ENCODE measurements around the gene SORBS1. TPM values are rescaled to one million over a fixed set of nuclear protein-coding genes. Genes with fewer than 3 reads are reported as not detected.
A peak's percentile ranks its signal among the peaks of the same experiment; 100 is the strongest.

The SORBS1 gene
- total RNA-seq, 2 donors from 2014 or later = 16.7 to 17.9 TPM

GRCh38 chr10:95500097-95500496 is 61.1 kb downstream of the SORBS1 start:
- WGBS, 2 experiments (ENCODE audit: insufficient coverage in 1 of 2, insufficient read length in 1 of 2) = 56 to 68% methylated on average over 4 of the region's 4 CpGs
- Mint-ChIP-seq H3K27me3 (ENCODE audit: insufficient read depth) (no peaks in the 10 kb centered on the region), H3K27ac (no peak overlapping the region), H3K4me3 (no peak overlapping the region), H3K4me1 (peaks cover 35% of the 10 kb centered on the region), H3K9me3 (no peaks in the 10 kb centered on the region), H3K36me3 (ENCODE audit: low read depth) (no peaks in the 10 kb centered on the region)
- H3K4me1 ChIP-seq (ENCODE audit: control insufficient read depth, insufficient read depth, low read length) = peaks cover 5% of the 10 kb centered on the region
- no peak overlapping the region for H3K4me3 ChIP-seq (ENCODE audit: low read length)
- H3K9ac ChIP-seq (ENCODE audit: extremely low read depth, low read length, poor library complexity, severe bottlenecking) = no peak overlapping the region
- TF ChIP-seq, protein P1, sequence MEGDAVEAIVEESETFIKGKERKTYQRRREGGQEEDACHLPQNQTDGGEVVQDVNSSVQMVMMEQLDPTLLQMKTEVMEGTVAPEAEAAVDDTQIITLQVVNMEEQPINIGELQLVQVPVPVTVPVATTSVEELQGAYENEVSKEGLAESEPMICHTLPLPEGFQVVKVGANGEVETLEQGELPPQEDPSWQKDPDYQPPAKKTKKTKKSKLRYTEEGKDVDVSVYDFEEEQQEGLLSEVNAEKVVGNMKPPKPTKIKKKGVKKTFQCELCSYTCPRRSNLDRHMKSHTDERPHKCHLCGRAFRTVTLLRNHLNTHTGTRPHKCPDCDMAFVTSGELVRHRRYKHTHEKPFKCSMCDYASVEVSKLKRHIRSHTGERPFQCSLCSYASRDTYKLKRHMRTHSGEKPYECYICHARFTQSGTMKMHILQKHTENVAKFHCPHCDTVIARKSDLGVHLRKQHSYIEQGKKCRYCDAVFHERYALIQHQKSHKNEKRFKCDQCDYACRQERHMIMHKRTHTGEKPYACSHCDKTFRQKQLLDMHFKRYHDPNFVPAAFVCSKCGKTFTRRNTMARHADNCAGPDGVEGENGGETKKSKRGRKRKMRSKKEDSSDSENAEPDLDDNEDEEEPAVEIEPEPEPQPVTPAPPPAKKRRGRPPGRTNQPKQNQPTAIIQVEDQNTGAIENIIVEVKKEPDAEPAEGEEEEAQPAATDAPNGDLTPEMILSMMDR (conservative IDR thresholded peaks at IDR 0.05) = no peak
- H3K27ac ChIP-seq (ENCODE audit: low read depth, low read length) = no peak overlapping the region
- no peaks in the 10 kb centered on the region for H3K9me3 ChIP-seq (ENCODE audit: control insufficient read depth, low read length)
- peak; percentile 71 for DNase-seq
- H3K27me3 ChIP-seq (ENCODE audit: control insufficient read depth, insufficient read depth, low read length, poor library complexity, severe bottlenecking) = no peaks in the 10 kb centered on the region
- no peaks in the 10 kb centered on the region for H3K36me3 ChIP-seq (ENCODE audit: control insufficient read depth, insufficient read depth, low read length)

DNA sequence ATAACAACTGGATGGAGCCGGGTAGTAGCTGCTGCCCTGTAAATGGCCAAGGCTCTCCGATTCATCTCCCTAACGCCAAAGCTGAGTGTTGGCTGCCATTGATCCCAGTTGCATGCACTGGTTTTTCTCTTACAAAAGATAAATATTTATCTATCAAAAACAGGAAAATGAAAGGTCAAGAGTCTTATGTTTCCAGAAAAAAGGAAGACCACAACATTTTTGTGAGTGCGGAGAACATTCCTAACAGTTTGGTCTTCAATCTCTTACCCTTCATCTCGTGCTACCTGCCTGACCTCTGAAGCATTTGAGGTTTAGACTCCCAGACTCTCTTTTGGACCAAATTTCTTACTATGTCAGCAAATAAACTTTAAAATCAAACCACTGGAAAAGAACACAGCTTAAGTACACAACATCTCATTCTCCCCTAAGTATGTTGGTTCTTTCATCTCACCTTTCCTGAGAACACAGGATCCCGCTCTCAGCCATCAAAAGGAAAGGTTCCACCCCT is 61.6 kb downstream of the SORBS1 start:
- H3K27me3 Mint-ChIP-seq (ENCODE audit: insufficient read depth) = no peaks in the 10 kb centered on the region
- no peak overlapping the region for H3K4me3 ChIP-seq (ENCODE audit: low read length)
- no peaks in the 10 kb centered on the region for H3K36me3 ChIP-seq (ENCODE audit: control insufficient read depth, insufficient read depth, low read length)

GRCh38 chr10:95496951-95497350 is 64.2 kb downstream of the SORBS1 start:
- Histone ChIP-seq H3K9me3 (ENCODE audit: control insufficient read depth, low read length) (no peaks in the 10 kb centered on the region), H3K27me3 (ENCODE audit: control insufficient read depth, insufficient read depth, low read length, poor library complexity, severe bottlenecking) (no peaks in the 10 kb centered on the region), H3K27ac (ENCODE audit: low read depth, low read length) (no peak overlapping the region), H3K9ac (ENCODE audit: extremely low read depth, low read length, poor library complexity, severe bottlenecking) (no peak overlapping the region), H3K36me3 (ENCODE audit: control insufficient read depth, insufficient read depth, low read length) (no peaks in the 10 kb centered on the region), H3K4me1 (ENCODE audit: control insufficient read depth, insufficient read depth, low read length) (peaks cover 5% of the 10 kb centered on the region), H3K4me3 (ENCODE audit: low read length) (no peak overlapping the region)
- Mint-ChIP-seq H3K9me3 (no peaks in the 10 kb centered on the region), H3K27me3 (ENCODE audit: insufficient read depth) (no peaks in the 10 kb centered on the region), H3K27ac (no peak overlapping the region), H3K4me1 (peaks cover 33% of the 10 kb centered on the region), H3K4me3 (no peak overlapping the region), H3K36me3 (ENCODE audit: low read depth) (no peaks in the 10 kb centered on the region)
- 56 to 66% methylated on average over 3 to 4 of the region's 4 CpGs for WGBS, 2 experiments (ENCODE audit: insufficient coverage in 1 of 2, insufficient read length in 1 of 2)
- DNase-seq = peak; percentile 56
- TF ChIP-seq, protein P1 (conservative IDR thresholded peaks at IDR 0.05) = no peak

More for the DNA sequence above, 61.6 kb downstream of the SORBS1 start:
- DNase-seq = no peak
- Mint-ChIP-seq H3K27ac (no peak overlapping the region), H3K36me3 (ENCODE audit: low read depth) (no peaks in the 10 kb centered on the region), H3K4me3 (no peak overlapping the region), H3K4me1 (peaks cover 35% of the 10 kb centered on the region), H3K9me3 (no peaks in the 10 kb centered on the region)
- 96 to 98% methylated on average over 4 to 6 of the region's 6 CpGs for WGBS, 2 experiments (ENCODE audit: insufficient coverage in 1 of 2, insufficient read length in 1 of 2)
- Histone ChIP-seq H3K9ac (ENCODE audit: extremely low read depth, low read length, poor library complexity, severe bottlenecking) (no peak overlapping the region), H3K9me3 (ENCODE audit: control insufficient read depth, low read length) (no peaks in the 10 kb centered on the region), H3K4me1 (ENCODE audit: control insufficient read depth, insufficient read depth, low read length) (peaks cover 5% of the 10 kb centered on the region), H3K27ac (ENCODE audit: low read depth, low read length) (no peak overlapping the region), H3K27me3 (ENCODE audit: control insufficient read depth, insufficient read depth, low read length, poor library complexity, severe bottlenecking) (no peaks in the 10 kb centered on the region)
- TF ChIP-seq, protein P1 (conservative IDR thresholded peaks at IDR 0.05) = no peak

Measured in endodermal cell (in vitro differentiated cells).